Esophagus squamous epithelium (tissue), 5 donors: Measurements from ENCODE around the gene CLDN18. TPM values are rescaled to one million over a fixed set of nuclear protein-coding genes. Genes with fewer than 3 reads are reported as not detected.

Experiments used
- DNase-seq: peaks from one replicate; lab custom pipeline; 2025; lab: John Stamatoyannopoulos, UW
- H3K27ac ChIP-seq, 4 donors: fragments of 200-600 bp; sonication (generic); one replicate each; pipeline ENCODE4 v1.5.1; 2016 to 2019; ENCODE audit warnings: mild to moderate bottlenecking in 1 of 4
- H3K27me3 ChIP-seq, 4 donors: fragments of 200-600 bp; sonication (generic); 1 replicate in 3 of 4; 2 replicates in 1 of 4; pipeline versions ENCODE4 v1.5.1 to v1.6.0; 2017 to 2021; ENCODE audit warnings: antibody characterized with exemption in 1 of 4
- H3K36me3 ChIP-seq, 3 donors: fragments of 200-600 bp; sonication (generic); one replicate each; pipeline ENCODE4 v1.5.1; 2016 to 2019
- H3K4me1 ChIP-seq, 3 donors: fragments of 200-600 bp; sonication (generic); one replicate each; pipeline ENCODE4 v1.5.1; 2017 to 2019
- H3K4me3 ChIP-seq, 4 donors: fragments of 200-600 bp; sonication (generic); 1 replicate in 3 of 4; 2 replicates in 1 of 4; pipeline ENCODE4 v1.5.1; 2016 to 2019; ENCODE audit warnings: mild to moderate bottlenecking in 2 of 4, moderate library complexity in 1 of 4
- H3K9me3 ChIP-seq, 3 donors: fragments of 200-600 bp; sonication (generic); one replicate each; pipeline ENCODE4 v1.5.1; 2016 to 2019
- CTCF ChIP-seq, 6 experiments: fragments of 450-650 bp in 4 of 6; fragments of 200-600 bp in 2 of 6; sonication (generic) in 2 of 6; IDR thresholded peaks; one replicate each; pipeline ENCODE4 v1.5.1; 2016 to 2019; ENCODE audit warnings: antibody characterized with exemption in 6 of 6, mild to moderate bottlenecking in 4 of 6, moderate library complexity in 4 of 6
- POLR2A ChIP-seq, 4 donors: fragments of 450-650 bp; IDR thresholded peaks; one replicate each; pipeline ENCODE4 v1.6.1; 2017; ENCODE audit warnings: antibody characterized with exemption in 4 of 4, mild to moderate bottlenecking in 4 of 4, moderate library complexity in 3 of 4
- WGBS, 2 donors: methylation state at CpG; one replicate each; pipeline ENCODE4 v1.1.5; 2018; 5-methylcytosine and 5-hydroxymethylcytosine counted together
- intact Hi-C: fragments of 100-400 bp; cut with DNase I; formaldehyde crosslinking; loops from one replicate; pipeline ENCODE4 v1.15.0; 2022
- total RNA-seq, 4 donors: library from RNA; depleted of rRNA; stranded (reverse); fragments of >200 nt; gene quantifications; one replicate each; pipeline ENCODE4 v1.1.0, GENCODE V29; 2016
- donor health status: DM: yes; HTN: yes; CAD: no.

The CLDN18 gene
- total RNA-seq, 4 donors from 2014 or later, result 0.38 TPM; not detected in 3

GRCh38 chr3:138031536-138031935 lies 21.6 kb downstream of the CLDN18 start:
- no peaks in the 10 kb centered on the region for H3K9me3 ChIP-seq
- H3K4me3 ChIP-seq, result no peak overlapping the region
- H3K27me3 ChIP-seq, result no peaks in the 10 kb centered on the region
- intact Hi-C loops, result no loop called here
- H3K36me3 ChIP-seq, result peaks cover 0 to 18% (median 0%) of the 10 kb centered on the region in 3 donors
- TF ChIP-seq CTCF (IDR thresholded peaks at IDR 0.05) (no peak), POLR2A (IDR thresholded peaks at IDR 0.05) (no peak)
- H3K4me1 ChIP-seq, result no peaks in the 10 kb centered on the region
- WGBS, 2 donors, result 81 to 87% methylated on average over 3 of the region's 3 CpGs
- DNase-seq, result no peak
- no peak overlapping the region for H3K27ac ChIP-seq

GRCh38 chr3:138032567-138032966 lies 22.6 kb downstream of the CLDN18 start:
- Histone ChIP-seq H3K27ac (no peak overlapping the region), H3K4me3 (no peak overlapping the region), H3K27me3 (no peaks in the 10 kb centered on the region), H3K36me3 (peaks cover 0 to 18% (median 0%) of the 10 kb centered on the region in 3 donors), H3K4me1 (no peaks in the 10 kb centered on the region), H3K9me3 (no peaks in the 10 kb centered on the region)
- WGBS, 2 donors, result 81% methylated on average over 3 of the region's 3 CpGs
- no peak for DNase-seq
- intact Hi-C loops, result no loop called here
- TF ChIP-seq POLR2A (IDR thresholded peaks at IDR 0.05) (no peak), CTCF (IDR thresholded peaks at IDR 0.05) (no peak)

GRCh38 chr3:138033202-138033691 lies 23.3 kb downstream of the CLDN18 start:
- TF ChIP-seq CTCF (IDR thresholded peaks at IDR 0.05) (no peak), POLR2A (IDR thresholded peaks at IDR 0.05) (no peak)
- 91 to 95% methylated on average over 2 of the region's 2 CpGs for WGBS, 2 donors
- Histone ChIP-seq H3K27ac (no peak overlapping the region), H3K36me3 (peaks cover 0 to 18% (median 0%) of the 10 kb centered on the region in 3 donors), H3K27me3 (no peaks in the 10 kb centered on the region), H3K4me1 (no peaks in the 10 kb centered on the region), H3K9me3 (no peaks in the 10 kb centered on the region), H3K4me3 (no peak overlapping the region)
- DNase-seq, result no peak
- intact Hi-C loops, result no loop called here

- H3K4me1 ChIP-seq, result no peaks in the 10 kb centered on the region
- no peaks in the 10 kb centered on the region for H3K9me3 ChIP-seq
- no peak overlapping the region for H3K4me3 ChIP-seq
- intact Hi-C loops, result no loop called here
- TF ChIP-seq POLR2A (IDR thresholded peaks at IDR 0.05) (no peak), CTCF (IDR thresholded peaks at IDR 0.05) (no peak)
- H3K36me3 ChIP-seq, result peaks cover 0 to 14% (median 0%) of the 10 kb centered on the region in 3 donors
- no peak overlapping the region for H3K27ac ChIP-seq
- no peaks in the 10 kb centered on the region for H3K27me3 ChIP-seq
- no peak for DNase-seq
- 67 to 71% methylated on average over 1 of the region's 1 CpG for WGBS, 2 donors
Measured at GRCh38 chr3:138034918-138035317, 25.0 kb downstream of the CLDN18 start.

GRCh38 chr3:138036572-138036971 lies 26.6 kb downstream of the CLDN18 start:
- no peak overlapping the region for H3K27ac ChIP-seq
- no peaks in the 10 kb centered on the region for H3K36me3 ChIP-seq
- H3K27me3 ChIP-seq, result no peaks in the 10 kb centered on the region
- 76% methylated on average over 2 to 3 of the region's 3 CpGs for WGBS, 2 donors
- no peak overlapping the region for H3K4me3 ChIP-seq
- H3K9me3 ChIP-seq, result no peaks in the 10 kb centered on the region
- intact Hi-C loops, result no loop called here
- TF ChIP-seq POLR2A (IDR thresholded peaks at IDR 0.05) (no peak), CTCF (IDR thresholded peaks at IDR 0.05) (no peak)
- no peaks in the 10 kb centered on the region for H3K4me1 ChIP-seq
- DNase-seq, result no peak
